AG09309 (cell line): ENCODE data around the gene VLDLR.
"Not testable (repeated sequence)": the region's sequence is repeated elsewhere in the genome, so short reads cannot be mapped to it uniquely, and the experiment has no call there.

ENCODE experiments used
- DNase-seq: peaks from one replicate; pipeline ENCODE4 v3.0.0-alpha.2; 2010; ENCODE audit warnings: low read depth
- H3K4me3 ChIP-seq: 2 replicates; pipeline ENCODE4 v1.5.1; 2011; ENCODE audit warnings: mild to moderate bottlenecking, low read depth, low read length, moderate library complexity; ENCODE audit not compliant: control insufficient read depth
- TF ChIP-seq, protein P1 (sequence below): IDR thresholded peaks from 2 replicates; pipeline ENCODE4 v1.5.1; 2011; ENCODE audit warnings: mild to moderate bottlenecking, low read depth, low read length, inconsistent platforms; ENCODE audit not compliant: insufficient read depth, control insufficient read depth; ENCODE audit errors: missing control alignments

VLDLR gene

DNA sequence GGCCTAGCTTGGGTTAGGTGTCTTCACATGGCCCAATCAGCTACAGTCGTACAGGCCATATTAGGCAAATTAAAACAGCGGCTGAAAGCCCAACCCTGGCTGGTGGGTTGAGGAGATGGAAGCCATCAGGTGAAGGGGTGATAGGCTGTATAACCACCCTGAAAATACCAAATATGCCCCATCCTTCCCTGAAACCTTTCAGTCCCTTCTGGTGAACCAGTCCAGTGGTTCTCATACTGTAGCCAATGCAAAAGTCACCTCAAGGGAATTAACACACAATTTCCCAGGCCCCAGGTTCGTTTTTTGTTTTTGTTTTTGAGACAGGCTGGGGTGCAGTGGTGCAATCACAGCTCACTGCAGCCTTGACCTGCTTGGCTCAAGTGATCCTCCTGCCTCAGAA, 75.9 kb downstream of the VLDLR start:
- TF ChIP-seq, protein P1, sequence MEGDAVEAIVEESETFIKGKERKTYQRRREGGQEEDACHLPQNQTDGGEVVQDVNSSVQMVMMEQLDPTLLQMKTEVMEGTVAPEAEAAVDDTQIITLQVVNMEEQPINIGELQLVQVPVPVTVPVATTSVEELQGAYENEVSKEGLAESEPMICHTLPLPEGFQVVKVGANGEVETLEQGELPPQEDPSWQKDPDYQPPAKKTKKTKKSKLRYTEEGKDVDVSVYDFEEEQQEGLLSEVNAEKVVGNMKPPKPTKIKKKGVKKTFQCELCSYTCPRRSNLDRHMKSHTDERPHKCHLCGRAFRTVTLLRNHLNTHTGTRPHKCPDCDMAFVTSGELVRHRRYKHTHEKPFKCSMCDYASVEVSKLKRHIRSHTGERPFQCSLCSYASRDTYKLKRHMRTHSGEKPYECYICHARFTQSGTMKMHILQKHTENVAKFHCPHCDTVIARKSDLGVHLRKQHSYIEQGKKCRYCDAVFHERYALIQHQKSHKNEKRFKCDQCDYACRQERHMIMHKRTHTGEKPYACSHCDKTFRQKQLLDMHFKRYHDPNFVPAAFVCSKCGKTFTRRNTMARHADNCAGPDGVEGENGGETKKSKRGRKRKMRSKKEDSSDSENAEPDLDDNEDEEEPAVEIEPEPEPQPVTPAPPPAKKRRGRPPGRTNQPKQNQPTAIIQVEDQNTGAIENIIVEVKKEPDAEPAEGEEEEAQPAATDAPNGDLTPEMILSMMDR: no peak
- no peak for DNase-seq

DNA sequence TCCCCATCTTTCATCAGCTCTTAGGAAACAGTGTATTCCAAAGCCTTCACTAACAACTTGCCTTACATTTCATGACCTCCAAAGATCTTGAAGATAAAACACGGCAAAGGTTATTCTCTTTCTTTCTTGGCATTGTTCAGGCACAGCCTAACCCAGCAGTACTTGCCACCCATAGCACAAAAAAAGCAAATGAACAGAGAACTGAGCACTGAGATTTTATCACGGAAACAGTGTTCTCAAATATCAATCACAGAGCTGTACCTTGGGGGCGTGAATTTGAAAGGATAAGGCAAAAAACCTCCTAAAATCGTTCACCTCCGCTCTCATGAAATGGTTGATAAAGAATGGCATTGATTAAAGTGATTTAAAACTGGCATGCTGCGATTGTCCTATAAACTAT, 78.8 kb downstream of the VLDLR start:
- no peak for DNase-seq
- TF ChIP-seq, protein P1: no peak
- no peak overlapping the region for H3K4me3 ChIP-seq

More for the DNA sequence above, 75.9 kb downstream of the VLDLR start:
- no peak overlapping the region for H3K4me3 ChIP-seq

DNA sequence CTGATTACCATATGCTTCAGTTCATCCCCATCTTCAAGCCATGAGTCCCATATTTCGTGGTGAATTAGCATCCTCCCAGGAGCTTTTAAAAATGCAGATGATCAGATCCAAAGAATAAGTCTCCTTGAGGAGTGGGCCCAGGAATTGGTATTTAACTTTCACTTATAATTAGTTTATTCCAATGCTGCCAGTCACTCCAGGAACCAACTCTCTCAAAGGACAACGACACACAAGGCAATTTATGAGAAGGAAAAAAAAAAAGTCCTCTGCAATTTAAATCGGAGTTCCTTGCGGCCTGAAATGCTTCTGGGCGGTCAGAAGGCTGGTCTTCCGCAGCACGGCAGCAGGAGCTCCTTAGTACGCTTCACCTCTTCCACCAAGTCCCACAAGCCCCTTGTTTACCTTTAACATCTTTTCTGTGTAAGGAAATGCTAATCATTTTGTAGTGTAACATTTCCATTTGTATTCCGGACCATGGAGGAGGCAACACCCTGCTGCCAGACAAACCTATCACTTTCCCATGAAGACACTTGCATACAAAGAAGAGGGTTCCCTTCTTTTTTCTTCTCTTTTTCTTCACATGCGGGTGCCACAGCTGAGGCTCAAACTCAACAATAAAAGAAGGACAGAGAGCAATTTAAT, 79.4 kb downstream of the VLDLR start:
- H3K4me3 ChIP-seq: no peak overlapping the region
- TF ChIP-seq, protein P1: no peak
- no peak for DNase-seq

DNA sequence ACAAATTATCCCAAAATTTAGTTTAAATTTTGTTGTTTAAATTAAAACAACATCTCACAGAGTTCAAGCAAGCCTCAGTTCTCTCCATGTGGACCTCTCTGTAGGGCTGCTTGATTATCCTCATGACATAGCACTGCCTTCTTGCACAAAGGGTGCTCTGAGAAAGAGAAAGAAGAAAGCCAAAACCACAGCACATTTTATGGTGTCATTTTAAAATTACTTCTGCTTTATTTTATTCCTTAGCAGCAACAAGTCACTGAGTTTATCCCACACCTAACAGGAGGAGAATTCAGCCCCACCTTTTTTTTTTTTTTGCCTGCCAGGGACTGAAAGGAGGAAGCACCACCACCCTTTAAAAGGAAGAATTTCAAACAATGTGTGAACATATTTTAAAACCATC, 82.9 kb downstream of the VLDLR start:
- TF ChIP-seq, protein P1: no peak
- no peak overlapping the region for H3K4me3 ChIP-seq
- no peak for DNase-seq

DNA sequence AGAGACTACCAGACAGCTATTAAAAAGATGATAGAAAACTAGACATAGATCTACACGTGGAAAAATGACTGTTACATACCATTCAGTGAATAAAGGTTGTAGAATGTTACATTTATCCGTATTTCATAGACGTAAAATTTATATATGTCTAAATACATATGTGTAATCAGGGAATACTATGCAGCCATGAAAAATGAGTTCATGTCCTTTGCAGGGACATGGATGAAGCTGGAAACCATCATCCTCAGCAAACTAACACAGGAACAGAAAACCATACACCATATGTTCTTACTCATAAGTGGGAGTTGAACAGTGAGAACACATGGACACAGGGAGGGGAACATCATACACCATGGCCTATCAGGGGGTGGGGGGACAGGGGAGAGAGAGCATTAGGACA, 85.7 kb downstream of the VLDLR start:
- not testable (repeated sequence) for H3K4me3 ChIP-seq

More for the DNA sequence above, 85.7 kb downstream of the VLDLR start:
- DNase-seq: not testable (repeated sequence)
